H1 (cell line): ENCODE measurements around the gene ACAP1.

Experiments used
- ATF2 ChIP-seq: IDR thresholded peaks from 2 replicates; pipeline ENCODE4 v1.6.1; 2012; ENCODE audit warnings: low read length, inconsistent platforms
- ATF3 ChIP-seq: IDR thresholded peaks from 2 replicates; pipeline ENCODE4 v1.6.1; 2011; ENCODE audit warnings: low read depth, mild to moderate bottlenecking, low read length; ENCODE audit not compliant: insufficient read depth
- CHD2 ChIP-seq: IDR thresholded peaks from 2 replicates; pipeline ENCODE4 v1.6.1; 2012; ENCODE audit warnings: low read length, improper control_type of control experiment
- CHD7 ChIP-seq: fragments of 300-600 bp; sonication (generic); IDR thresholded peaks from 2 replicates; pipeline ENCODE4 v1.7.1; 2012; ENCODE audit warnings: low read length, moderate library complexity, mild to moderate bottlenecking, inconsistent platforms; ENCODE audit not compliant: insufficient replicate concordance
- CTCF ChIP-seq, 3 experiments: IDR thresholded peaks; 1 replicate in 2 of 3; 2 replicates in 1 of 3; pipeline versions ENCODE4 v1.5.1 to v1.6.1; 2011; ENCODE audit warnings: low read length in 3 of 3, mild to moderate bottlenecking in 3 of 3, inconsistent platforms in 2 of 3, low read depth in 1 of 3, moderate library complexity in 1 of 3; ENCODE audit not compliant: insufficient read depth in 1 of 3; ENCODE audit errors: control extremely low read depth in 1 of 3
- FOSL1 ChIP-seq: IDR thresholded peaks from 2 replicates; pipeline ENCODE4 v1.6.1; 2011; ENCODE audit warnings: mild to moderate bottlenecking, low read depth, low read length, moderate library complexity; ENCODE audit not compliant: insufficient read depth
- JUN ChIP-seq: IDR thresholded peaks from 2 replicates; pipeline ENCODE4 v1.6.1; 2011; ENCODE audit warnings: low read depth, mild to moderate bottlenecking, improper control_type of control experiment, low read length
- NANOG ChIP-seq: IDR thresholded peaks from 2 replicates; pipeline ENCODE4 v1.6.1; 2011; ENCODE audit warnings: low read length, low read depth, mild to moderate bottlenecking, inconsistent platforms; ENCODE audit not compliant: insufficient read depth, poor library complexity, severe bottlenecking
- POLR2AphosphoS5 ChIP-seq: IDR thresholded peaks from 2 replicates; pipeline ENCODE4 v1.6.1; 2011; ENCODE audit warnings: low read depth, low read length
- RAD21 ChIP-seq, 2 experiments: IDR thresholded peaks in 1 of 2; conservative IDR thresholded peaks in 1 of 2; 2 replicates each; pipeline ENCODE4 v1.6.1; 2011; ENCODE audit warnings: low read depth in 2 of 2, low read length in 2 of 2, improper control_type of control experiment in 1 of 2, inconsistent platforms in 1 of 2, mild to moderate bottlenecking in 1 of 2, moderate library complexity in 1 of 2
- SAP30 ChIP-seq: fragments of 300-600 bp; sonication (generic); IDR thresholded peaks from 2 replicates; pipeline ENCODE4 v1.7.1; 2012; ENCODE audit warnings: low read length, moderate library complexity, mild to moderate bottlenecking, inconsistent platforms; ENCODE audit not compliant: insufficient read depth, insufficient replicate concordance
- SUZ12 ChIP-seq: fragments of 200-600 bp; sonication (generic); IDR thresholded peaks from 2 replicates; pipeline ENCODE4 v1.6.1; 2012; ENCODE audit warnings: mild to moderate bottlenecking, inconsistent platforms, low read length, moderate library complexity, mixed read lengths
- YY1 ChIP-seq: IDR thresholded peaks from 2 replicates; pipeline ENCODE4 v1.6.1; 2011; ENCODE audit warnings: low read depth, mild to moderate bottlenecking, low read length

- TF ChIP-seq NANOG: no peak
- no peak for TF ChIP-seq CHD7
- TF ChIP-seq SAP30: no peak
- TF ChIP-seq ATF2: no peak
- TF ChIP-seq CTCF (IDR thresholded peaks at IDR 0.05; ENCODE audit: control extremely low read depth in 1 of 3, insufficient read depth in 1 of 3, low read depth in 1 of 3, low read length in 3 of 3): no peak
- no peak for TF ChIP-seq POLR2AphosphoS5
- TF ChIP-seq SUZ12: no peak
- no peak for TF ChIP-seq ATF3
- no peak for TF ChIP-seq JUN
- TF ChIP-seq YY1: no peak
- no peak for TF ChIP-seq CHD2
- no peak for TF ChIP-seq FOSL1
- TF ChIP-seq RAD21 (IDR thresholded peaks at IDR 0.05 in 1 of 2, conservative IDR thresholded peaks at IDR 0.05 in 1 of 2; ENCODE audit: low read depth in 2 of 2, low read length in 2 of 2): no peak
Measured at GRCh38 chr17:7391307-7391706, 55.0 kb downstream of the ACAP1 start.
